Liver (tissue), 9 donors: ENCODE data around the gene CCN2. TPM values are rescaled to one million over a fixed set of nuclear protein-coding genes. Genes with fewer than 3 reads are reported as not detected.

Source experiments
- DNase-seq: peaks from one replicate; pipeline ENCODE4 v3.0.0-alpha.2; 2017; ENCODE audit warnings: low spot score
- H3K27ac ChIP-seq, 2 donors: one replicate each; pipeline ENCODE4 v1.7.0; 2013; ENCODE audit warnings: inconsistent platforms in 2 of 2, low read length in 2 of 2, control low read depth in 1 of 2, low read depth in 1 of 2, mild to moderate bottlenecking in 1 of 2
- H3K27me3 ChIP-seq, 4 donors: one replicate each; pipeline versions ENCODE4 v1.6.1 to v1.7.0; 2013; ENCODE audit warnings: low read length in 3 of 4, inconsistent platforms in 1 of 4, mild to moderate bottlenecking in 1 of 4, moderate library complexity in 1 of 4; ENCODE audit not compliant: control insufficient read depth in 4 of 4, insufficient read depth in 4 of 4
- H3K36me3 ChIP-seq, 4 donors: one replicate each; pipeline versions ENCODE4 v1.6.1 to v1.7.0; 2013; ENCODE audit warnings: low read length in 3 of 4, mild to moderate bottlenecking in 3 of 4, low read depth in 1 of 4, moderate library complexity in 1 of 4; ENCODE audit not compliant: control insufficient read depth in 4 of 4, insufficient read depth in 3 of 4
- H3K4me1 ChIP-seq, 4 donors: one replicate each; pipeline versions ENCODE4 v1.6.1 to v1.7.0; 2013; ENCODE audit warnings: low read length in 3 of 4, mild to moderate bottlenecking in 3 of 4, moderate library complexity in 1 of 4; ENCODE audit not compliant: control insufficient read depth in 4 of 4, insufficient read depth in 4 of 4
- H3K4me3 ChIP-seq, 3 donors: one replicate each; pipeline versions ENCODE4 v1.6.1 to v1.7.0; 2013; ENCODE audit warnings: low read length in 3 of 3, control low read depth in 1 of 3, low read depth in 1 of 3, mild to moderate bottlenecking in 1 of 3
- H3K9ac ChIP-seq, 2 donors: one replicate each; pipeline ENCODE4 v1.7.0; 2013; ENCODE audit warnings: low read length in 2 of 2, mild to moderate bottlenecking in 2 of 2, moderate library complexity in 2 of 2, control low read depth in 1 of 2, low read depth in 1 of 2
- H3K9me3 ChIP-seq, 4 donors: one replicate each; pipeline versions ENCODE4 v1.6.1 to v1.7.0; 2013; ENCODE audit warnings: low read length in 3 of 4; ENCODE audit not compliant: control insufficient read depth in 4 of 4
- ATF3 ChIP-seq: IDR thresholded peaks from 2 replicates; pipeline ENCODE4 v1.6.1; 2016; ENCODE audit warnings: antibody characterized with exemption
- CTCF ChIP-seq: fragments of 150-350 bp; IDR thresholded peaks from 2 replicates; pipeline ENCODE4 v1.5.1; 2017; ENCODE audit warnings: improper control_type of control experiment, low read depth, low read length; ENCODE audit not compliant: missing input control
- EGR1 ChIP-seq, 2 donors: IDR thresholded peaks; 2 replicates each; pipeline ENCODE4 v1.6.1; 2016 to 2018; ENCODE audit warnings: antibody characterized with exemption in 2 of 2, low read depth in 2 of 2
- FOXA1 ChIP-seq: IDR thresholded peaks from 2 replicates; pipeline ENCODE4 v1.6.1; 2016; ENCODE audit warnings: antibody characterized with exemption
- FOXA2 ChIP-seq: IDR thresholded peaks from 2 replicates; pipeline ENCODE4 v1.6.1; 2016; ENCODE audit warnings: antibody characterized with exemption
- GABPA ChIP-seq, 2 donors: IDR thresholded peaks in 1 of 2; conservative IDR thresholded peaks in 1 of 2; 2 replicates each; pipeline ENCODE4 v1.6.1; 2016; ENCODE audit warnings: antibody characterized with exemption in 2 of 2, mild to moderate bottlenecking in 1 of 2, moderate library complexity in 1 of 2
- HNF4A ChIP-seq, 2 donors: conservative IDR thresholded peaks; 2 replicates each; pipeline ENCODE4 v1.6.1; 2016; ENCODE audit warnings: antibody characterized with exemption in 2 of 2, mild to moderate bottlenecking in 2 of 2
- HNF4G ChIP-seq: IDR thresholded peaks from 2 replicates; pipeline ENCODE4 v1.6.1; 2016; ENCODE audit warnings: antibody characterized with exemption
- JUND ChIP-seq, 2 donors: IDR thresholded peaks; 2 replicates each; pipeline ENCODE4 v1.6.1; 2016; ENCODE audit warnings: antibody characterized with exemption in 2 of 2
- MAX ChIP-seq: IDR thresholded peaks from 2 replicates; pipeline ENCODE4 v1.6.1; 2016; ENCODE audit warnings: antibody characterized with exemption
- NR2F2 ChIP-seq: IDR thresholded peaks from 2 replicates; pipeline ENCODE4 v1.6.1; 2016; ENCODE audit warnings: antibody characterized with exemption
- RAD21 ChIP-seq, 2 donors: IDR thresholded peaks; 2 replicates each; pipeline ENCODE4 v1.6.1; 2016; ENCODE audit warnings: antibody characterized with exemption in 2 of 2, mild to moderate bottlenecking in 2 of 2
- REST ChIP-seq: IDR thresholded peaks from 2 replicates; pipeline ENCODE4 v1.6.1; 2016; ENCODE audit warnings: antibody characterized with exemption, mild to moderate bottlenecking
- RXRA ChIP-seq, 2 donors: IDR thresholded peaks; 2 replicates each; pipeline ENCODE4 v1.6.1; 2017 to 2018; ENCODE audit warnings: antibody characterized with exemption in 2 of 2, mild to moderate bottlenecking in 1 of 2
- SP1 ChIP-seq: IDR thresholded peaks from 2 replicates; pipeline ENCODE4 v1.6.1; 2018; ENCODE audit warnings: antibody characterized with exemption, mild to moderate bottlenecking
- TAF1 ChIP-seq: conservative IDR thresholded peaks from 2 replicates; pipeline ENCODE4 v1.6.1; 2016; ENCODE audit warnings: antibody characterized with exemption, mild to moderate bottlenecking
- YY1 ChIP-seq: IDR thresholded peaks from 2 replicates; pipeline ENCODE4 v1.6.1; 2016; ENCODE audit warnings: antibody characterized with exemption, mild to moderate bottlenecking
- ZBTB33 ChIP-seq: IDR thresholded peaks from 2 replicates; pipeline ENCODE4 v1.6.1; 2016; ENCODE audit warnings: antibody characterized with exemption
- WGBS: extraction: QIAGEN DNeasy Blood & Tissue Kit; methylation state at CpG from one replicate; pipeline ENCODE4 v1.1.7; 2013; 5-methylcytosine and 5-hydroxymethylcytosine counted together
- polyA plus RNA-seq, 2 donors: library from polyadenylated mRNA; stranded (reverse) in 1 of 2; unstranded in 1 of 2; fragments of 200-250 nt in 1 of 2; fragments of >200 nt in 1 of 2; fragmentation: Nextera tagmentation in 1 of 2; extraction: Ambion mirVana in 1 of 2; gene quantifications; one replicate each; pipeline versions ENCODE4 v1.2.1 to v1.2.3, GENCODE V29; 2013 to 2015
- total RNA-seq, 2 donors: library from RNA; depleted of rRNA; stranded (reverse); fragments of >200 nt; gene quantifications; one replicate each; pipeline ENCODE4 v1.2.3, GENCODE V29; 2014
- donor health status: healthy.
- donor health status: healthy.
- donor health status: healthy.
- donor health status: healthy.
- donor health status: healthy.

CCN2 gene
- total and polyA plus RNA-seq, 4 donors = 7.3 to 26.9 (median 19.5) TPM

GRCh38 chr6:131917318-131917717 is 33.9 kb downstream of the CCN2 start:
- WGBS = 76% methylated on average over 2 of the region's 2 CpGs
- DNase-seq = no peak
- no peak overlapping the region for H3K4me3 ChIP-seq
- no peak for TF ChIP-seq REST
- no peak for TF ChIP-seq ZBTB33
- TF ChIP-seq JUND (IDR thresholded peaks at IDR 0.05) = no peak
- no peak for TF ChIP-seq EGR1 (IDR thresholded peaks at IDR 0.05; ENCODE audit: low read depth in 2 of 2)
- no peak for TF ChIP-seq TAF1
- TF ChIP-seq CTCF = no peak
- no peak for TF ChIP-seq RXRA (IDR thresholded peaks at IDR 0.05)
- no peak for TF ChIP-seq FOXA1
- no peak for TF ChIP-seq HNF4A (conservative IDR thresholded peaks at IDR 0.05)
- TF ChIP-seq NR2F2 = no peak
- TF ChIP-seq YY1 = no peak
- no peak for TF ChIP-seq GABPA (IDR thresholded peaks at IDR 0.05 in 1 of 2, conservative IDR thresholded peaks at IDR 0.05 in 1 of 2)
- TF ChIP-seq FOXA2 = no peak
- H3K9me3 ChIP-seq = no peaks in the 10 kb centered on the region
- H3K27ac ChIP-seq = no peak overlapping the region
- no peaks in the 10 kb centered on the region for H3K36me3 ChIP-seq
- H3K9ac ChIP-seq = no peak overlapping the region
- H3K4me1 ChIP-seq = no peaks in the 10 kb centered on the region
- no peaks in the 10 kb centered on the region for H3K27me3 ChIP-seq

GRCh38 chr6:131916847-131917246 is 34.3 kb downstream of the CCN2 start:
- no peak overlapping the region for H3K9ac ChIP-seq
- no peaks in the 10 kb centered on the region for H3K9me3 ChIP-seq
- no peak overlapping the region for H3K27ac ChIP-seq
- H3K4me3 ChIP-seq = no peak overlapping the region
- H3K36me3 ChIP-seq = no peaks in the 10 kb centered on the region
- DNase-seq = no peak
- H3K4me1 ChIP-seq = no peaks in the 10 kb centered on the region
- no peaks in the 10 kb centered on the region for H3K27me3 ChIP-seq
- WGBS = 91% methylated on average over 2 of the region's 2 CpGs
- TF ChIP-seq ATF3 = no peak
- TF ChIP-seq SP1 = no peak
- TF ChIP-seq CTCF = no peak
- TF ChIP-seq HNF4G = no peak
- TF ChIP-seq FOXA2 = no peak
- TF ChIP-seq YY1 = no peak
- no peak for TF ChIP-seq ZBTB33
- no peak for TF ChIP-seq RAD21 (IDR thresholded peaks at IDR 0.05)
- no peak for TF ChIP-seq MAX
- no peak for TF ChIP-seq HNF4A (conservative IDR thresholded peaks at IDR 0.05)
- TF ChIP-seq NR2F2 = no peak
- no peak for TF ChIP-seq JUND (IDR thresholded peaks at IDR 0.05)
- TF ChIP-seq RXRA (IDR thresholded peaks at IDR 0.05) = no peak
- no peak for TF ChIP-seq GABPA (IDR thresholded peaks at IDR 0.05 in 1 of 2, conservative IDR thresholded peaks at IDR 0.05 in 1 of 2)
